Naive B cell (primary cell): ENCODE data around the gene MPST. TPM values are rescaled to one million over a fixed set of nuclear protein-coding genes. Genes with fewer than 3 reads are reported as not detected.
A peak's percentile ranks its signal among the peaks of the same experiment; 100 is the strongest.
"Not testable (repeated sequence)": the region's sequence is repeated elsewhere in the genome, so short reads cannot be mapped to it uniquely, and the experiment has no call there.

Experiments
- ATAC-seq, 2 donors: fragments of 150-1000 bp; cut with Tn5 transposase; 2 replicates each; pipeline ENCODE4 v1.10.0; 2021; ENCODE audit warnings: low read depth in 2 of 2, mild to moderate bottlenecking in 2 of 2, moderate library complexity in 2 of 2
- DNase-seq: peaks from one replicate; pipeline ENCODE4 v3.0.0; 2022
- H3K27ac Mint-ChIP-seq, 6 donors: one replicate each; pipeline ENCODE4 v1.8.0; 2020 to 2022; ENCODE audit warnings: mild to moderate bottlenecking in 6 of 6, mixed read lengths in 6 of 6, moderate library complexity in 5 of 6, inconsistent platforms in 2 of 6
- H3K27me3 Mint-ChIP-seq, 3 donors: one replicate each; pipeline ENCODE4 v1.8.0; 2021 to 2022; ENCODE audit warnings: mixed read lengths in 3 of 3, mild to moderate bottlenecking in 1 of 3
- H3K36me3 Mint-ChIP-seq, 2 donors: one replicate each; pipeline ENCODE4 v1.8.0; 2020 to 2022; ENCODE audit warnings: mixed read lengths in 2 of 2, inconsistent platforms in 1 of 2, mild to moderate bottlenecking in 1 of 2
- H3K4me1 Mint-ChIP-seq, 3 donors: one replicate each; pipeline ENCODE4 v1.8.0; 2020 to 2022; ENCODE audit warnings: mixed read lengths in 3 of 3, inconsistent platforms in 1 of 3, mild to moderate bottlenecking in 1 of 3, moderate library complexity in 1 of 3
- H3K4me3 Mint-ChIP-seq, 8 donors: one replicate each; pipeline ENCODE4 v1.8.0; 2020 to 2022; ENCODE audit warnings: mild to moderate bottlenecking in 8 of 8, mixed read lengths in 8 of 8, moderate library complexity in 8 of 8, inconsistent platforms in 2 of 8
- H3K9me3 Mint-ChIP-seq, 7 donors: one replicate each; pipeline ENCODE4 v1.8.0; 2020 to 2022; ENCODE audit warnings: mixed read lengths in 7 of 7, mild to moderate bottlenecking in 5 of 7, inconsistent platforms in 2 of 7, moderate library complexity in 1 of 7
- polyA plus RNA-seq, 6 donors: library from polyadenylated mRNA; unstranded; fragments of 300-500 nt; fragmentation: Illumina TruSeq; gene quantifications; one replicate each; pipeline ENCODE4 v1.2.3, GENCODE V29; 2021; ENCODE audit warnings: low read depth in 6 of 6

MPST gene
- polyA plus RNA-seq, 6 donors from 2014 or later = 12.0 to 16.5 (median 12.8) TPM

GRCh38 chr22:37068859-37069258 lies 49.3 kb downstream of the MPST start:
- ATAC-seq (peak in 1 of 2 donors; percentile 21), DNase-seq (no peak)
- Mint-ChIP-seq H3K27me3 (peaks cover 11 to 41% (median 13%) of the 10 kb centered on the region in 3 donors), H3K4me3 (no peak overlapping the region), H3K36me3 (no peaks in the 10 kb centered on the region), H3K4me1 (no peaks in the 10 kb centered on the region), H3K27ac (no peak overlapping the region), H3K9me3 (no peaks in the 10 kb centered on the region)

- H3K9me3 Mint-ChIP-seq = no peaks in the 10 kb centered on the region
- H3K27me3 Mint-ChIP-seq = peaks cover 13 to 45% (median 15%) of the 10 kb centered on the region in 3 donors
- H3K4me1 Mint-ChIP-seq = no peaks in the 10 kb centered on the region
- H3K36me3 Mint-ChIP-seq = no peaks in the 10 kb centered on the region
- H3K27ac Mint-ChIP-seq = no peak overlapping the region
- DNase-seq (no peak), ATAC-seq (no peak)
- no peak overlapping the region for H3K4me3 Mint-ChIP-seq
Observed at GRCh38 chr22:37069319-37069718, 49.8 kb downstream of the MPST start.

GRCh38 chr22:37069719-37070118 lies 50.2 kb downstream of the MPST start:
- Mint-ChIP-seq H3K27ac (no peak overlapping the region), H3K27me3 (peaks cover 13 to 49% (median 19%) of the 10 kb centered on the region in 3 donors), H3K4me3 (no peak overlapping the region), H3K9me3 (no peaks in the 10 kb centered on the region), H3K36me3 (no peaks in the 10 kb centered on the region), H3K4me1 (no peaks in the 10 kb centered on the region)
- ATAC-seq (no peak), DNase-seq (no peak)

- Mint-ChIP-seq H3K27ac (no peak overlapping the region), H3K9me3 (no peaks in the 10 kb centered on the region), H3K36me3 (no peaks in the 10 kb centered on the region), H3K4me3 (no peak overlapping the region), H3K4me1 (no peaks in the 10 kb centered on the region), H3K27me3 (peaks cover 16 to 55% (median 24%) of the 10 kb centered on the region in 3 donors)
- no peak for DNase-seq
- no peak for ATAC-seq
Observed at GRCh38 chr22:37070334-37070733, 50.8 kb downstream of the MPST start.

GRCh38 chr22:37070744-37071143 lies 51.2 kb downstream of the MPST start:
- H3K4me1 Mint-ChIP-seq = no peaks in the 10 kb centered on the region
- ATAC-seq (no peak), DNase-seq (no peak)
- no peaks in the 10 kb centered on the region for H3K9me3 Mint-ChIP-seq
- H3K4me3 Mint-ChIP-seq = no peak overlapping the region
- no peaks in the 10 kb centered on the region for H3K36me3 Mint-ChIP-seq
- no peak overlapping the region for H3K27ac Mint-ChIP-seq
- peaks cover 20 to 59% (median 28%) of the 10 kb centered on the region in 3 donors for H3K27me3 Mint-ChIP-seq

- H3K27ac Mint-ChIP-seq, H3K9me3 Mint-ChIP-seq, H3K4me3 Mint-ChIP-seq, H3K36me3 Mint-ChIP-seq, ATAC-seq, H3K4me1 Mint-ChIP-seq, DNase-seq: not testable (repeated sequence)
- H3K27me3 Mint-ChIP-seq = peaks cover 21 to 56% (median 34%) of the 10 kb centered on the region in 3 donors
Observed at GRCh38 chr22:37071850-37072592, 52.5 kb downstream of the MPST start.

- Mint-ChIP-seq H3K36me3 (no peaks in the 10 kb centered on the region), H3K27ac (no peak overlapping the region), H3K4me1 (no peaks in the 10 kb centered on the region), H3K27me3 (peaks cover 19 to 54% (median 32%) of the 10 kb centered on the region in 3 donors), H3K9me3 (no peaks in the 10 kb centered on the region), H3K4me3 (no peak overlapping the region)
- ATAC-seq (no peak), DNase-seq (no peak)
Observed at GRCh38 chr22:37072673-37073072, 53.1 kb downstream of the MPST start.

GRCh38 chr22:37074537-37074936 lies 55.0 kb downstream of the MPST start:
- no peaks in the 10 kb centered on the region for H3K9me3 Mint-ChIP-seq
- DNase-seq (no peak), ATAC-seq (no peak)
- H3K27me3 Mint-ChIP-seq = peaks cover 9 to 41% (median 37%) of the 10 kb centered on the region in 3 donors
- H3K4me3 Mint-ChIP-seq = no peak overlapping the region
- peaks cover 0 to 13% (median 0%) of the 10 kb centered on the region in 3 donors for H3K4me1 Mint-ChIP-seq
- peak overlapping the region in 1 of 6 donors; percentile 82 for H3K27ac Mint-ChIP-seq
- H3K36me3 Mint-ChIP-seq = no peaks in the 10 kb centered on the region

- Mint-ChIP-seq H3K36me3 (no peaks in the 10 kb centered on the region), H3K27ac (no peak overlapping the region), H3K9me3 (no peaks in the 10 kb centered on the region), H3K4me3 (no peak overlapping the region), H3K27me3 (peaks cover 8 to 39% (median 36%) of the 10 kb centered on the region in 3 donors), H3K4me1 (peaks cover 0 to 13% (median 0%) of the 10 kb centered on the region in 3 donors)
- DNase-seq (no peak), ATAC-seq (no peak)
Observed at GRCh38 chr22:37075046-37075445, 55.5 kb downstream of the MPST start.

- no peak overlapping the region for H3K4me3 Mint-ChIP-seq
- no peak for ATAC-seq
- peaks cover 0 to 13% (median 0%) of the 10 kb centered on the region in 3 donors for H3K4me1 Mint-ChIP-seq
- no peaks in the 10 kb centered on the region for H3K36me3 Mint-ChIP-seq
- peaks cover 8 to 39% (median 28%) of the 10 kb centered on the region in 3 donors for H3K27me3 Mint-ChIP-seq
- no peak for DNase-seq
- H3K27ac Mint-ChIP-seq = peak overlapping the region in 1 of 6 donors; percentile 79
- H3K9me3 Mint-ChIP-seq = no peaks in the 10 kb centered on the region
Observed at GRCh38 chr22:37075822-37076433, 56.4 kb downstream of the MPST start.

- ATAC-seq = peak; percentile 65 to 68
- peaks cover 0 to 13% (median 0%) of the 10 kb centered on the region in 3 donors for H3K4me1 Mint-ChIP-seq
Observed at GRCh38 chr22:37077802-37078448, 58.4 kb downstream of the MPST start.

GRCh38 chr22:37079158-37079557 lies 59.6 kb downstream of the MPST start:
- Mint-ChIP-seq H3K36me3 (no peaks in the 10 kb centered on the region), H3K27me3 (peaks cover 13 to 46% (median 33%) of the 10 kb centered on the region in 3 donors), H3K27ac (peak overlapping the region in 2 of 6 donors; percentile 10 to 40), H3K4me3 (no peak overlapping the region), H3K4me1 (peaks cover 0 to 13% (median 0%) of the 10 kb centered on the region in 3 donors), H3K9me3 (no peaks in the 10 kb centered on the region)
- no peak for ATAC-seq
- no peak for DNase-seq

More at GRCh38 chr22:37077802-37078448, 58.4 kb downstream of the MPST start:
- no peaks in the 10 kb centered on the region for H3K9me3 Mint-ChIP-seq
- H3K36me3 Mint-ChIP-seq = no peaks in the 10 kb centered on the region
- no peak overlapping the region for H3K4me3 Mint-ChIP-seq
- peak overlapping the region in 2 of 6 donors; percentile 42 to 52 for H3K27ac Mint-ChIP-seq
- peaks cover 13 to 39% (median 28%) of the 10 kb centered on the region in 3 donors for H3K27me3 Mint-ChIP-seq
- DNase-seq = peak; percentile 58
